ENCODE measurements around the gene CABP7. TPM values are rescaled to one million over a fixed set of nuclear protein-coding genes. Genes with fewer than 3 reads are reported as not detected.

The CABP7 gene
- not detected for total RNA-seq
- polyA plus RNA-seq: under 1 TPM; 0.03 to 0.07 (median 0.04) TPM
- long read RNA-seq, donor 1: 0 reads
- long read RNA-seq, donor 2, partial matches to known transcripts: 0 of 2 reads
- long read RNA-seq, donor 2, other reads (novel, unspliced or antisense): 2 of 2 reads

GRCh38 chr22:29719899-29720645, at the start of gene CABP7:
Gene CABP7, plus strand, starts transcription at chr22:29720003. Its CDS starts 422 bp downstream, at chr22:29720425.
- peak in 1 of 4 donors; percentile 15 for ATAC-seq
- Histone ChIP-seq H3K9me3 (no peaks in the 10 kb centered on the region), H3K27ac (no peak within 1 kb of the TSS), H3K4me1 (no peaks in the 10 kb centered on the region), H3K36me3 (ENCODE audit: insufficient read depth in 1 of 2, low read depth in 1 of 2) (no peaks in the 10 kb centered on the region), H3K27me3 (ENCODE audit: insufficient read depth in 3 of 3, low read length in 2 of 3) (peaks cover 0 to 23% (median 8%) of the 10 kb centered on the region in 3 donors), H3K4me3 (peak within 1 kb of the TSS; percentile 46)
- TF ChIP-seq, protein P1, sequence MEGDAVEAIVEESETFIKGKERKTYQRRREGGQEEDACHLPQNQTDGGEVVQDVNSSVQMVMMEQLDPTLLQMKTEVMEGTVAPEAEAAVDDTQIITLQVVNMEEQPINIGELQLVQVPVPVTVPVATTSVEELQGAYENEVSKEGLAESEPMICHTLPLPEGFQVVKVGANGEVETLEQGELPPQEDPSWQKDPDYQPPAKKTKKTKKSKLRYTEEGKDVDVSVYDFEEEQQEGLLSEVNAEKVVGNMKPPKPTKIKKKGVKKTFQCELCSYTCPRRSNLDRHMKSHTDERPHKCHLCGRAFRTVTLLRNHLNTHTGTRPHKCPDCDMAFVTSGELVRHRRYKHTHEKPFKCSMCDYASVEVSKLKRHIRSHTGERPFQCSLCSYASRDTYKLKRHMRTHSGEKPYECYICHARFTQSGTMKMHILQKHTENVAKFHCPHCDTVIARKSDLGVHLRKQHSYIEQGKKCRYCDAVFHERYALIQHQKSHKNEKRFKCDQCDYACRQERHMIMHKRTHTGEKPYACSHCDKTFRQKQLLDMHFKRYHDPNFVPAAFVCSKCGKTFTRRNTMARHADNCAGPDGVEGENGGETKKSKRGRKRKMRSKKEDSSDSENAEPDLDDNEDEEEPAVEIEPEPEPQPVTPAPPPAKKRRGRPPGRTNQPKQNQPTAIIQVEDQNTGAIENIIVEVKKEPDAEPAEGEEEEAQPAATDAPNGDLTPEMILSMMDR (IDR thresholded peaks at IDR 0.05): no peak
- no peak for DNase-seq
- intact Hi-C loops (cut with DNase I): no loop called here
- 0 to 1% (median 1%) methylated on average over 28 to 113 of the region's 115 CpGs for WGBS, 3 donors

- H3K4me1 ChIP-seq: no peaks in the 10 kb centered on the region
- H3K36me3 ChIP-seq (ENCODE audit: insufficient read depth in 1 of 2, low read depth in 1 of 2): peaks cover 9 to 80% of the 10 kb centered on the region in 2 donors
- no peaks in the 10 kb centered on the region for H3K27me3 ChIP-seq (ENCODE audit: insufficient read depth in 3 of 3, low read length in 2 of 3)
- no peak for DNase-seq
- TF ChIP-seq, protein P1 (IDR thresholded peaks at IDR 0.05): no peak
- intact Hi-C loops (cut with DNase I): no loop called here
- no peaks in the 10 kb centered on the region for H3K9me3 ChIP-seq
- 78 to 82% (median 79%) methylated on average over 3 of the region's 3 CpGs for WGBS, 3 donors
- H3K4me3 ChIP-seq: no peak overlapping the region
- ATAC-seq: no peak
- H3K27ac ChIP-seq: no peak overlapping the region
Observed at GRCh38 chr22:29670626-29671025, 49.2 kb upstream of the CABP7 start.

DNA sequence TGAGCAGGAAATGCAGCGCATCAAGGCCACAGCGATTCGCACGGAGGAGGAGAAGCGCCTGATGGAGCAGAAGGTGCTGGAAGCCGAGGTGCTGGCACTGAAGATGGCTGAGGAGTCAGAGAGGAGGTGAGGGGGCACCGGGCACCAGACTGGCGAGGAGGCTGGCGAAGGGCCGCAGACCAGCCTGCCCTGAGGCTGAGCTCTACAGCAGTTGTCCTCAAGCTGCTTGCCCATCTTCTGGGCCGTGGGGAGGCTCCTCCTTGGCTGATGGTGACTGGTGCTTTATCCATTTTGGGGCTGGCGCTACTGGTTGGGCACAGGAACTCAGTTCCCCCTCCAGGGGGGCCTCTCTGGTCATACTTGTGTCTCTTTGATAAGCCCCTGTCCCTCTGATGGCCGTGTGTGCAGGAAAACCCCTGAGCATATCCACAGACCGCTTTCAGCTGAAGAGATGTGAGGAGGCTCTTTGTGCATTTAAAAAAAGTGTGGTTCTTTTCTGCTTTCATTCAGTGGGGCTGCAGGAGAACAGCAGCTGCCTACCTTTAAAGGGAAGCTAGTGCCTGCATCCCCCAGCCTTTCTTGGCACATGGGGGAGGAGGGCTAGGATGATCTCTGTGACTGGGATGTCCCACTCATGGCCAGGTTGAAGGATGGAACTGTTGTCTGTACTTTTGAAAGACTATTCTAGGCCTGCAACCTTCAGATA, 46.3 kb upstream of the CABP7 start:
- peaks cover 10 to 93% of the 10 kb centered on the region in 2 donors for H3K36me3 ChIP-seq (ENCODE audit: insufficient read depth in 1 of 2, low read depth in 1 of 2)
- no peaks in the 10 kb centered on the region for H3K27me3 ChIP-seq (ENCODE audit: insufficient read depth in 3 of 3, low read length in 2 of 3)
- H3K27ac ChIP-seq: no peak overlapping the region
- TF ChIP-seq, protein P1 (IDR thresholded peaks at IDR 0.05): no peak
- DNase-seq (no peak), ATAC-seq (no peak)
- H3K4me3 ChIP-seq: no peak overlapping the region
- WGBS, 3 donors: 93 to 94% (median 93%) methylated on average over 13 to 14 of the region's 14 CpGs
- intact Hi-C loops (cut with DNase I): no loop called here
- H3K9me3 ChIP-seq: no peaks in the 10 kb centered on the region
- H3K4me1 ChIP-seq: no peaks in the 10 kb centered on the region

- peaks cover 13 to 93% of the 10 kb centered on the region in 2 donors for H3K36me3 ChIP-seq (ENCODE audit: insufficient read depth in 1 of 2, low read depth in 1 of 2)
- H3K27ac ChIP-seq: no peak overlapping the region
- no peaks in the 10 kb centered on the region for H3K27me3 ChIP-seq (ENCODE audit: insufficient read depth in 3 of 3, low read length in 2 of 3)
- no peak for ATAC-seq
- H3K9me3 ChIP-seq: no peaks in the 10 kb centered on the region
- H3K4me1 ChIP-seq: no peaks in the 10 kb centered on the region
- no peak overlapping the region for H3K4me3 ChIP-seq
- intact Hi-C loops (cut with DNase I): no loop called here
- 84 to 98% (median 95%) methylated on average over 8 of the region's 8 CpGs for WGBS, 3 donors
- TF ChIP-seq, protein P1 (IDR thresholded peaks at IDR 0.05): no peak
- DNase-seq: no peak
Observed at GRCh38 chr22:29674121-29674520, 45.7 kb upstream of the CABP7 start.

Data from psoas muscle (tissue), 8 donors.